ENCODE measurements around the gene EXOC3L1. TPM values are rescaled to one million over a fixed set of nuclear protein-coding genes. Genes with fewer than 3 reads are reported as not detected.

Gene EXOC3L1
- total RNA-seq, 1 experiment from 2014 or later, result 0.30 TPM

DNA sequence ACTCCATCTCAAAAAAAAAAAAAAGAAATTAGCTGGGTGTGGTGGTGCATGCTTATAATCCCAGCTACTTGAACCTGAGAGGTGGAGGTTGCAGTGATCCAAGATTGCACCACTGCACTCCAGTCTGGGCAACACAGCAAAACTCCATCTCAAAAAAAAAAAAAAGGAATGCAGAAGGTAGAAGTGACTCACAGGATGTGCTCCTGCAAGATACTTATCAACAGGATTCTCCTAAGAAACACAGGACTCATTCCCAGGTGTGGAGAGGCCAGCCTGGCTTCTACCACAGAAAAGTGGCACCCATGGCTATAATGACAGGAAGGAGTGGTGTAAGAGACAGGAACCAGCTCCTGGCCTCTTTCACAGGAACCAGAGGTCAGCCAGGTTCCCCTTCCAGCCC lies 22.8 kb upstream of the EXOC3L1 start:
- Histone ChIP-seq H3K4me2 (ENCODE audit: low read length) (peak overlapping the region; percentile 30), H3K4me1 (ENCODE audit: control insufficient read depth in 1 of 2, insufficient read depth in 2 of 2, low read length in 2 of 2) (peaks cover 5 to 18% of the 10 kb centered on the region in 2 experiments), H3K9me3 (ENCODE audit: control insufficient read depth in 1 of 2, insufficient read depth in 1 of 2, low read depth in 1 of 2, low read length in 2 of 2) (no peaks in the 10 kb centered on the region), H3K79me2 (ENCODE audit: insufficient read depth, low read length) (no peaks in the 10 kb centered on the region), H3K4me3 (replicated peaks in 1 of 2; ENCODE audit: low read depth in 1 of 2, low read length in 2 of 2) (no peak overlapping the region), H2AFZ (ENCODE audit: low read depth, low read length, poor library complexity, severe bottlenecking) (no peak overlapping the region), H3K9me2 (ENCODE audit: insufficient read depth) (no peaks in the 10 kb centered on the region), H3K36me3 (ENCODE audit: control insufficient read depth in 1 of 2, insufficient read depth in 2 of 2, low read length in 2 of 2) (no peaks in the 10 kb centered on the region), H3K27me3 (ENCODE audit: insufficient read depth, low read length) (no peaks in the 10 kb centered on the region), H3K9ac (ENCODE audit: low read length) (no peak overlapping the region), H4K20me1 (ENCODE audit: insufficient read depth) (no peaks in the 10 kb centered on the region), H3K27ac (ENCODE audit: low read depth, low read length) (no peak overlapping the region)
- TF ChIP-seq POLR2A (IDR thresholded peaks at IDR 0.05; ENCODE audit: borderline replicate concordance, extremely low read depth, insufficient read depth, insufficient read length) (no peak), SIN3A (IDR thresholded peaks at IDR 0.05; ENCODE audit: low read depth) (no peak), CEBPB (IDR thresholded peaks at IDR 0.05; ENCODE audit: low read depth) (no peak), ELF1 (IDR thresholded peaks at IDR 0.05; ENCODE audit: borderline replicate concordance, low read depth) (no peak), YY1 (IDR thresholded peaks at IDR 0.05; ENCODE audit: extremely low read depth, insufficient replicate concordance, low read depth, low read length) (no peak), EZH2phosphoT487 (IDR thresholded peaks at IDR 0.05; ENCODE audit: borderline replicate concordance) (no peak), JUND (IDR thresholded peaks at IDR 0.05) (no peak), ZFX (IDR thresholded peaks at IDR 0.05) (no peak), EGR1 (IDR thresholded peaks at IDR 0.05; ENCODE audit: low read depth) (no peak), SP1 (IDR thresholded peaks at IDR 0.05; ENCODE audit: low read depth) (no peak)
- TF ChIP-seq, protein P1, sequence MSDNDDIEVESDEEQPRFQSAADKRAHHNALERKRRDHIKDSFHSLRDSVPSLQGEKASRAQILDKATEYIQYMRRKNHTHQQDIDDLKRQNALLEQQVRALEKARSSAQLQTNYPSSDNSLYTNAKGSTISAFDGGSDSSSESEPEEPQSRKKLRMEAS (IDR thresholded peaks at IDR 0.05), result no peak
- TF ChIP-seq, protein P2, sequence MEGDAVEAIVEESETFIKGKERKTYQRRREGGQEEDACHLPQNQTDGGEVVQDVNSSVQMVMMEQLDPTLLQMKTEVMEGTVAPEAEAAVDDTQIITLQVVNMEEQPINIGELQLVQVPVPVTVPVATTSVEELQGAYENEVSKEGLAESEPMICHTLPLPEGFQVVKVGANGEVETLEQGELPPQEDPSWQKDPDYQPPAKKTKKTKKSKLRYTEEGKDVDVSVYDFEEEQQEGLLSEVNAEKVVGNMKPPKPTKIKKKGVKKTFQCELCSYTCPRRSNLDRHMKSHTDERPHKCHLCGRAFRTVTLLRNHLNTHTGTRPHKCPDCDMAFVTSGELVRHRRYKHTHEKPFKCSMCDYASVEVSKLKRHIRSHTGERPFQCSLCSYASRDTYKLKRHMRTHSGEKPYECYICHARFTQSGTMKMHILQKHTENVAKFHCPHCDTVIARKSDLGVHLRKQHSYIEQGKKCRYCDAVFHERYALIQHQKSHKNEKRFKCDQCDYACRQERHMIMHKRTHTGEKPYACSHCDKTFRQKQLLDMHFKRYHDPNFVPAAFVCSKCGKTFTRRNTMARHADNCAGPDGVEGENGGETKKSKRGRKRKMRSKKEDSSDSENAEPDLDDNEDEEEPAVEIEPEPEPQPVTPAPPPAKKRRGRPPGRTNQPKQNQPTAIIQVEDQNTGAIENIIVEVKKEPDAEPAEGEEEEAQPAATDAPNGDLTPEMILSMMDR (IDR thresholded peaks at IDR 0.05 in 2 of 3, conservative IDR thresholded peaks at IDR 0.05 in 1 of 3; ENCODE audit: borderline replicate concordance in 1 of 3, insufficient read depth in 1 of 3, low read depth in 2 of 3, low read length in 2 of 3), result no peak
- intact Hi-C loops (cut with micrococcal nuclease), result no loop called here
- ChIA-PET CTCF (interaction anchor here (3.1 kb wide), 1 partner anchor 14 kb away, joined by 13 read pairs; the partner anchor contains the start of gene ELMO3), POLR2A (no interaction called here), RAD21 (ENCODE audit: low non-redundant PET in 1 of 2, low total read pairs in 2 of 2, uncharacterized antibody in 2 of 2, unreplicated experiment in 2 of 2) (no interaction called here)
- BruUV-seq (replicated peaks), result no TSS peak
- ATAC-seq (no peak), DNase-seq (ENCODE audit: low read depth, low spot score) (no peak)

All from HCT116 (cell line).